Upper lobe of left lung (tissue), 4 donors: ENCODE results near the gene IL10RB.

Source experiments
- EP300 ChIP-seq, 4 donors: sonication (generic); formaldehyde crosslinking; IDR thresholded peaks; one replicate each; pipeline ENCODE4 v1.5.1; 2017; ENCODE audit warnings: antibody characterized with exemption in 4 of 4, control low read depth in 2 of 4
- POLR2A ChIP-seq, 4 donors: fragments of 450-650 bp; IDR thresholded peaks; one replicate each; pipeline ENCODE4 v1.5.1; 2016 to 2017; ENCODE audit warnings: antibody characterized with exemption in 4 of 4, mild to moderate bottlenecking in 2 of 4
- POLR2AphosphoS5 ChIP-seq, 2 donors: sonication (generic); formaldehyde crosslinking; IDR thresholded peaks; one replicate each; pipeline ENCODE4 v1.5.1; 2017; ENCODE audit warnings: antibody characterized with exemption in 2 of 2
- TF ChIP-seq, protein P1 (sequence below), 6 experiments: fragments of 450-650 bp in 4 of 6; fragments of 200-600 bp in 2 of 6; sonication (generic) in 2 of 6; IDR thresholded peaks; one replicate each; pipeline ENCODE4 v1.5.1; 2016 to 2019; ENCODE audit warnings: antibody characterized with exemption in 6 of 6

GRCh38 chr21:33256019-33256418, 10.1 kb upstream of the IL10RB start:
- TF ChIP-seq, protein P1, sequence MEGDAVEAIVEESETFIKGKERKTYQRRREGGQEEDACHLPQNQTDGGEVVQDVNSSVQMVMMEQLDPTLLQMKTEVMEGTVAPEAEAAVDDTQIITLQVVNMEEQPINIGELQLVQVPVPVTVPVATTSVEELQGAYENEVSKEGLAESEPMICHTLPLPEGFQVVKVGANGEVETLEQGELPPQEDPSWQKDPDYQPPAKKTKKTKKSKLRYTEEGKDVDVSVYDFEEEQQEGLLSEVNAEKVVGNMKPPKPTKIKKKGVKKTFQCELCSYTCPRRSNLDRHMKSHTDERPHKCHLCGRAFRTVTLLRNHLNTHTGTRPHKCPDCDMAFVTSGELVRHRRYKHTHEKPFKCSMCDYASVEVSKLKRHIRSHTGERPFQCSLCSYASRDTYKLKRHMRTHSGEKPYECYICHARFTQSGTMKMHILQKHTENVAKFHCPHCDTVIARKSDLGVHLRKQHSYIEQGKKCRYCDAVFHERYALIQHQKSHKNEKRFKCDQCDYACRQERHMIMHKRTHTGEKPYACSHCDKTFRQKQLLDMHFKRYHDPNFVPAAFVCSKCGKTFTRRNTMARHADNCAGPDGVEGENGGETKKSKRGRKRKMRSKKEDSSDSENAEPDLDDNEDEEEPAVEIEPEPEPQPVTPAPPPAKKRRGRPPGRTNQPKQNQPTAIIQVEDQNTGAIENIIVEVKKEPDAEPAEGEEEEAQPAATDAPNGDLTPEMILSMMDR (IDR thresholded peaks at IDR 0.05): no peak
- TF ChIP-seq POLR2AphosphoS5 (IDR thresholded peaks at IDR 0.05) (no peak), POLR2A (IDR thresholded peaks at IDR 0.05) (no peak), EP300 (IDR thresholded peaks at IDR 0.05) (no peak)
